ENCODE data around the gene TRAF6.
"Not testable (repeated sequence)": the region's sequence is repeated elsewhere in the genome, so short reads cannot be mapped to it uniquely, and the experiment has no call there.

Gene TRAF6, protein sequence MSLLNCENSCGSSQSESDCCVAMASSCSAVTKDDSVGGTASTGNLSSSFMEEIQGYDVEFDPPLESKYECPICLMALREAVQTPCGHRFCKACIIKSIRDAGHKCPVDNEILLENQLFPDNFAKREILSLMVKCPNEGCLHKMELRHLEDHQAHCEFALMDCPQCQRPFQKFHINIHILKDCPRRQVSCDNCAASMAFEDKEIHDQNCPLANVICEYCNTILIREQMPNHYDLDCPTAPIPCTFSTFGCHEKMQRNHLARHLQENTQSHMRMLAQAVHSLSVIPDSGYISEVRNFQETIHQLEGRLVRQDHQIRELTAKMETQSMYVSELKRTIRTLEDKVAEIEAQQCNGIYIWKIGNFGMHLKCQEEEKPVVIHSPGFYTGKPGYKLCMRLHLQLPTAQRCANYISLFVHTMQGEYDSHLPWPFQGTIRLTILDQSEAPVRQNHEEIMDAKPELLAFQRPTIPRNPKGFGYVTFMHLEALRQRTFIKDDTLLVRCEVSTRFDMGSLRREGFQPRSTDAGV

DNA sequence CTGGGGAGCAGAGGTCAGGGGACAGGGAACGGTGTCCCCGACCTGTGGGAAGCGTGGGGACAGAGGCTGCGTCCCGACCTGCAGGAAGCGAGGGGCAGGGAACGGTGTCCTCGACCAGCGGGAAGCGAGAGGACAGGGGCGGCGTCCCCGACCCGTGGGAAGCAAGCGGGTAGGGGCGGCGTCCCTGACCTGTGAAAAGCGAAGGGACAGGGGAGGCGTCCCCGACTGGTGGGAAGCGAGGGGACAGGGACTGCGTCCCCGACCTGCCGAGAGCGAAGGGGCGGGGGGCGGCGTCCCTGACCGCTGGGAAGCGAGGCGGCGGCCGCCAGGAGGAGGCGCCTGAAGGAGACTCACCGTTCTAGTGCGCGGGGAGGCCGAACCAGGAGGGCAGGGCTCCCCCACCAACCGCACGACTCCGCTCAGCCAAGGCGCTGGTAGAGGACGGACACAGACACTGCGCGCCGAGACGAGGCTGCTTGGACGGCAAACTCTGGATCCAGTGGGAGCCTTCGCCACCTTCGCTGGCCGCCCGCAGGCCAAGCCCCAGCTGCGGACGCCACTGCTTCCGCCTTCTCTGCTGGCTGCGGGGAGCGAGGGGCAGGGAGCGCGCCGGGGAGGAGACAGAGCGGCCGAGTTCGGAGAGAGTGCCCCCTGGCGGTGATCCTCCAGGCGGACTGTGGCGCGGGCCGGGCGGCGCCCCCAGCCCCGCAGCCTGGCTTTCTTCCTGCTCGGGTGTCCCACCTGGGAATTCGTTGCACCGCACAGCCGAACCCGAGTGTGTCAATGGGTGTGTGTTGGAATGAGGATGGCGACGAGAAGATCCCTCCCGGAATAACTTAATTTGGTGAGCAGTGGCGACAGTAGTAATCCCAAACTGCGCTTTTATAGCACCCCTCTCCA is at the start of gene TRAF6:
Gene TRAF6, minus strand, starts transcription at position 579 of the 900 bp plus-strand sequence. CDS start 8,757 bp downstream, outside the sequence.
- peak; percentile 95 for DNase-seq (ENCODE audit: low read depth, low spot score)

DNA sequence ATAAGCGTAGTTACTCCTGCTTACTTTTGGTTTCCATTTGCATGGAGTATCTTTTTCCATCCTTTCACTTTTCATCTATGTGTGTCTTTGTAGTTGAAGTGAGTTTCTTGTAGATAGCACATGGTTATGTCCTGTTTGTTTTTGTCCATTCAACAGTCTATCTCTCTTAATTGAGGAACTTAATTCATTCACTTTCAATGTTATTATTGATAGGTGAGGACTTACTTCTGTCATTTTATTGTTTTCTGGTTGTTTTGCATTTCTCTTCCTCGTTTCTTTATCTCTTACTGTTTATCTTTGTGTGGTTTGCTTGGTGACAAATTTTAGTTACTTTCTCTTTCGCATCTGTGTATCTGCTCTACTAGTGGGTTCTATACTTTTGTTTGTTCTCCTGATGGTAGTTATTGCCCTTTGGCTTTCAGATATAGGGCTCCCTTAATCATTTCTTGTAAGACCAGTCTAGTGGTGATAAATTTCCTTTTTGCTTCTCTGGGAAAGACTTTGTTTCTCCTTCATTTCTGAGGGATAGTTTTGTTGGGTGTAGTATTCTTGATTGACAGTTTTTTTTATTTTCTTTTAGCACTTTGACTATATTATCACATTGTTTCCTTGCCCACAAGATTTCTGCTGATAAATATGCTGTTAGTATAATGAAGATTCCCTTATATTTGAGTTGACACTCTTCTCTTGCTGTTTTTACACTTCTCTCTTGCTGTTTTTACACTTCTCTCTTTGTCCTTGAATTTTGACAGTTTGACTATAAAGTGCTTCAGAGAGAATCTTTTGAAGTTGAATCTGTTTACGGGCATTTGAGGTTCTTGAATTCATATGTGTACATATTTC is 48.7 kb upstream of the TRAF6 start:
- DNase-seq (ENCODE audit: low read depth, low spot score): no peak

DNA sequence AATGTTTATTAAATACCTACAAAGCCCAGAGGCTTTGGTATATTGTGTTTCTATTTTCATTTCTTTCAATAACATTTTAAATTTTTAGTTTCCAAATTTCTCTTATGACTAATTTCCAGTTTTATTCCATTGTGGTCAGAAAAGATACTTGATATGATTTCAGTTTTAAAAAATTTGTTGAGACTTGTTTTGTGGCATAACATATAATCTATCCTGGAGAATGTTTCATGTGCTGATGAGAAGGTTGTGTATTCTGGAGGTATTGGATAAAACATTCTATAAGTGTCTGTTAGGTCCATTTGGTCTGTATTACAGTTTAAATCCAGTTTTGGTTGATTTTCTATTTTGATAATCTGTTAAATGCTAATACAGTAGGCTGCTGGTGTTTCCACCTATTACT is 47.9 kb upstream of the TRAF6 start:
- no peak for DNase-seq (ENCODE audit: low read depth, low spot score)

DNA sequence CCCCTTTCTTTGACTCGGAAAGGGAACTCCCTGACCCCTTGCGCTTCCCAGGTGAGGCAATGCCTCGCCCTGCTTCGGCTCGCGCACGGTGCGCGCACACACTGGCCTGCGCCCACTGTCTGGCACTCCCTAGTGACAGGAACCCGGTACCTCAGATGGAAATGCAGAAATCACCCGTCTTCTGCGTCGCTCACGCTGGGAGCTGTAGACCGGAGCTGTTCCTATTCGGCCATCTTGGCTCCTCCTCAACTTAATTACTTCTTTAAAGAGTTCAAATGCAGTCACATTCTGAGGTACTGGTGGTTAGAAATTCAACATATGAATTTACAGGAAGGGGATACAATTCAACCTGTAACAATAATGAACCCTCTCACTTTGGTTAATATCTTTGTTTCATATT is 47.3 kb upstream of the TRAF6 start:
- DNase-seq (ENCODE audit: low read depth, low spot score): not testable (repeated sequence)

DNA sequence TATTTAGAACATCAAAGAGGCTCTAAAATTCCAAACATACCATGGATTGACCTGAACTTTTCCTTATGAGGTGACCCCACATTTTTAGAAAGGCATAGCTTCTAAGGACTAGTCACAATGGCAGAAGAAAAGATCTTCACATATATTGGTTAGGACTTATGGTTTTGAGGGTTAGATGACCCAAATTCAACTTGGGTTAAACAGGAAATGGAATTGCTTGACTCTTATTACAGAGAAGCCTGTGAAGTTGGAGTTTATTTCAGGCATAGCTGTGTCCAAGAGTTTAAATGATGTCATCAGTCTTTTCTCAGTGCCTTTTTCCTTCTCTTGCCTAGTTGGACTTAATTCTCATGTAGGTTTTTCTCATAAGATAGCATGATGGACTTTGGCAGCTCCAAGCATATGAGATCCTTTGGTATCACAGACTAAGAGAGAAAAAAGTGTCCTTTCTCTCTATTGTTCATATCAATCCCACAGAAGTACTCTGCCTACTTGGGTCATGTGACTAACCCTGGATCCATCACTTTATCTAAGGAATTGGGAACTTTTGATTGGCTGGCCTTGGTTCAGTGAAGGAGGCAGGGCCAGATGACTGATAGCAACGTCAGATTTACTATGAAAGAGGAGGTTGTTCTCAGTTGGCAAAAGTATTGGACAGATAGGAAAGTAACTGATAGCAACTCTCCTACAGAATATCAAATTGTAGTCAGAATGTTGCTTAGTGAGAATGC is 40.5 kb upstream of the TRAF6 start:
- DNase-seq (ENCODE audit: low read depth, low spot score): no peak

DNA sequence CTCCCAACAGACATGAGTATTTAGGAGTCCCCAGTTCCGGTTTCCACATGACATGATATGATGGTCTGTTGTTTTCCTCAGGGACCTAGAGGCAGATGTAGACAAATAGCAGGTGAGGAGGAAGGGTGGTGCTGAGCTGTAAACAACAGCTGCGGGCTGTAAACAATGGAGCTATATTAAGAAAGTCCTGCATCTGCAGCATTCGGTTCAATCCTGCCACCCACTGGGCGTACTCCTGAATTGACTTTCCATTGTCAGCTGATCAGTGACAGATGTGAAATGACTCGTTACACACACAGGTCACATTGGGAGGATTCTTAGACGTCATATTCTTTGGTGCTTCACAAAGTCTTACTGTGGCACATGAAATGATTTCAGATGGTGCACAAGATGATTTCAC is 30.9 kb upstream of the TRAF6 start:
- peak; percentile 46 for DNase-seq (ENCODE audit: low read depth, low spot score)

DNA sequence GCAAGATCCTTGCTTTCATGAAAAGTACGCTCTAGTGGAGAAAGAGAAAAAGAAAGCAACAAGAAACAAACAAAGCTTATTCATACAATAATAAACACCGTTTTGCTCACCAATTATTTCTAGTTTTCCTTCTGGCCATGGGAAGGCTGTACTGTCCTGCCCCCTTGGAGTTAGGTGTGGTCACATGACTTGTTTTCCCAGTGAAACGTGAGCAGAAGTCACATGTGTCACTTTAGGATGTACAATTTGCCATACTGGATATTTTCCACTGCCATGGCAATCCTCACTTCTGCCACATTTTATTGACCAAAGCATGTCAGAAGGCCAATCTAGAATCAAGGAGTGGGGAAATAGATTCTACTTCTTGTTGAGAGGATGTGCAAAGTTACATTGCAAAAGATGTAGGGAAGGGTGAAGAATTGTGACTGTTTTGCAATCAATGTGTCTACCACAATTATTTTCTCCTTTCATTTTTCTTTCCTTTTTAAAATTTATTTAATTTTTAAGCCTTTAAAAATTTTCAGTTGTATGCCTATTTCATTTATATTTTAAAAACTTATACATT is 24.3 kb upstream of the TRAF6 start:
- no peak for DNase-seq (ENCODE audit: low read depth, low spot score)

DNA sequence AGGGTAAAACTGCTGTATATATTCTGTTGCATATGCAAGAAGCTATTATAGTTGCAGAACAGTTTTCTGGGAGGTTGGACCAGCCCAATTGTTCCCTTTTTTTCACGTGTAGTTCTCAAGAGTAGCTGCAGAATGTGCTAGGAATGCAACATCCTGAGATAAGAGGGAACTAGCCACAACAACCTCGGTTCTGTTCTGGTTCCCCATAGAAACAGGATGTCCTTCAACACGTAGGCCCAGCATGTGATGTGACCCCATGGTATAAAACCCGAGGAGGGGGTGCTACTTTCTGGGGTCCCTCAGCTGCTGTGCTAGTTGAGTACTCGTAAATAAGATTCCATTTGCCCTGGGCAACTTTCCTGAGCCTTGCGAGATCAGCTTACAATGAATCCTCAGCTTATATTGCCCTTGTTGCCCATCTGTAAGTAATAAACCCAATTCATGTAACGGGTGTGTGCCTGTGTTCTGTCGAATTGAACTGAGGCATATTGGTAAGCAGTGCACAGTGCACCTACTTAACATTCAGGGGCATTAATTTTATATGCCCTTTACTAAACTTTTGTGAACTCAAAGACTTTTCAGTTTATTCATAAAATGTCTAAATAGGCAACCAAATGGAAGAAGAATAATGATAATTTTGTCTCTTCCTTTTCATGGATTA is 23.0 kb upstream of the TRAF6 start:
- DNase-seq (ENCODE audit: low read depth, low spot score): peak; percentile 12

DNA sequence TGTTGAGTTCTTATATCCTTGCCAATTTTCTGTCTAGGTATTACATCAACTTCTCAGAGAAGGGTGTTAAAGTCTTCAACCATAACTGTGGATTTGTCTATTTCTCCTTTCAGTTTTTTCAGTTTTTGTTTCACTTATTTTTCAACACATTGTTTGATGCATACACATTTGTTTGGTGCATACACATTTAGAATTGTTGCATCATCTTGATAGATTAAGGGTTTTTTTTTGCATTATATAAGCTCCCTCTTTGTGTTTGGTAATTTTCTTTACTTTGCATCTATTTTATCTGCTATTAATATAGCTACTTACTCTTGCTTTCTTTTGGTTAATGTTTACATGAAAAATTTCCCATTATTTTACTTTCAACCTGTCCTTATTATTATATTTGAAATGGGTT is 20.8 kb upstream of the TRAF6 start:
- DNase-seq (ENCODE audit: low read depth, low spot score): no peak

DNA sequence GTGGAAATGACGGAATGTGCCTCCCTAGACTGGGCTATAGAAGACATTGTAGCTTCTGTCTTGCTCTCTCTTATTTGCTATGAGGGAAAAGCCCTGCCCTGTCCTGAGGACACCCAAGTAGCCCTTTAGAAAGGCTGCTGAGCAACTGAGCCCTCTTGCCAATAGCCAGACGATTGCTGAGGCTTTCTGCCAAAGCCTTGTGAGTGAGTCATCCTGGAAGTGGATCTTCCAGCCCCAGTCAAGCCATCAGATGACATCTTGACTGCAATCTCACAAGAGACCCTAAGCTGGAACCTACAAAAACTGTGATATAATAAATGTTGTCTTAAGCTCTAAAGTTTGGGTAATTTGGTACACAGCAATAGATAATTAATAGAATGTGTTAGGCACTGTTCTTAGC is 3.9 kb upstream of the TRAF6 start:
- no peak for DNase-seq (ENCODE audit: low read depth, low spot score)

DNA sequence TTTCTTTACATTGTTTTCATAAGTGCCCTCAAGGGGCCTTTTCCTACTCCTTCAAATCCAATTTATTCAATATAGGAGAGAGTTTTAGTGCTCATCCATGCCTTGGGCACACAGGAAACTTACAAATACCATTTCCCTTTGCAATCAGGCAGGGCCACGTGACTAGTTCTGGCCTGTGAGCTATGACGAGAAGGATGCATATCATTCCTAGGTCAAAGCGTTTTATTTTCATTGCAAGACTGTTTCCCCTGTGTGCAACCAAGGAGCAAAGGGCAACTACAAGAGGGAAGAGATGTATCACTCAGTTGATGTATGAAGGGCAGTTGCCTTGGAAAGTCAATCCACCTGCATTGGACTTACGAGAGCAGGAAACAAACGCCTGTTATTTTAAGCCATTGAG is 1.9 kb upstream of the TRAF6 start:
- no peak for DNase-seq (ENCODE audit: low read depth, low spot score)

DNA sequence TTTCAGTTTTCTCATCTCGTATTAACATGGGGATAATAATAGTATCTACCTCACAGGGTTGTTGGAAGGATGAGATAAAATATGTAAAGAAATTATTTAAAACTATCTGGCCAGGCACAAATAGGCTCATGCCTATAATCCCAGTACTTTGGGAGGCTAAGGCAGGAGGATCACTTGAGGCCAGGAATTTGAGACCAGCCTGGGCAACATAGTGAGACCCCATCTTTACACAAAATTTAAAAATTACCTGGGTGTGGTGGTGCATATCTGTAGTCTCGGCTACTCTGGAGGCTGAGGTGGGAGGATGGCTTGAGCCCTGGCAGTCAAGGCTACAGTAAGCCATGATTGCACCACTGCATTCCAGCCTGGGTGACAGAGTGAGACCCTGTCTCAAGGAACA is 990 bp upstream of the TRAF6 start:
- DNase-seq (ENCODE audit: low read depth, low spot score): not testable (repeated sequence)

DNA sequence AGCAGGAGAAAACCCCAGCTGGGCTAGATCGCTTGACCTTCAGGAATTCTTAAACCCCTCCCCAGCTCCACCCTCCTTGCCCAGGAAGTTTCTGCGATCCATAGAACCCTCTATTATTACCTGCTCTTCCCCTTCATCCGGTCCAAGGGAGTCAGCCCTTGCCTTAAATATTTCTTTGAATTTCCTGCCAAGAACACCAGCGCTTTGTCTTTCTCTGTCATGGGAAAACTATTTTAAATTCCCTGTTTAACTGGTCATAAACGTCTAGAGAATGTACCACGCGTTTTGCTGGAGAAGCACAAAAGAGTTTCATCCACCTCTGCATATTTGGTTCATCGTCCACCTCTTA is 496 bp upstream of the TRAF6 start:
- peak; percentile 60 for DNase-seq (ENCODE audit: low read depth, low spot score)

DNA sequence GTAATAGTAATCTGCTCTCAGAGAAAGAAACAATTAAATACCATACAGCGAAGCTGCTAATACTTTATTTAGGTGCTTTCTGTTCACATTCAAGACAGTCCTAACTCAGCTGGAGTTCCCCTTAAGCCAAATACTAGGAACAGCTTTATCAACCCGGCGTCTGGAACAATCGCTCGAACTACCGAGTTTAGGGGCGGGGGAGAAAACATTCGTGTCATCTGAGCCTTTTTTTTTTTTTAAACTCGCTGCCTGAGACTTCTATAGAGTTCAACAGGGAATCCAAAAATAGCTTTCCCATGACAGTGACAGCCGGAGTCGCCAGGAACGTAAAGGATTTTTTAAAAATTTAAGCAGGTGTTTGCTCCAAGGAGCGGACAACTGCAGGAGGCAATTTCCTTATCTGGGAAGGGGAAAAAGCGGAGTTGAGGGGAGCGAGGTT is 852 bp downstream of the TRAF6 start:
- peak; percentile 58 for DNase-seq (ENCODE audit: low read depth, low spot score)

DNA sequence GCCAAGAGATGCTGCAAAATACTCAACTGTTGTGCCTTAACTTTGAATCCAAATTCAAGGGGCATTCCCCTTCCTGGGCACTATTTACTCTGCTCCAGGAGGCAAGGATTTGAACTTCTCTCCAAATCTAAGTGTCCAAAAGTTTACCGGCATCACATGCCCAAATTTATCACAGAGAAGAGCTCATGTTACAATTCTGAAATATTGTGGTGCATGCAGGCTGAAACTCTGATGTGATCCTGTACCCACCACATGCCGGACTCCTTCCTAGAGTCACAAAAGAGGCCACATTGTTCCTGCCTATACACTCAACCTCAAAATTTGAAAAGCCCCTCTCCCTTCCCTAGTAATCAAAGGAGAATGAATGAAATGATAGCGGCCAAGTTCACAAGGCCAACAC is 1.3 kb downstream of the TRAF6 start:
- peak; percentile 28 for DNase-seq (ENCODE audit: low read depth, low spot score)

DNA sequence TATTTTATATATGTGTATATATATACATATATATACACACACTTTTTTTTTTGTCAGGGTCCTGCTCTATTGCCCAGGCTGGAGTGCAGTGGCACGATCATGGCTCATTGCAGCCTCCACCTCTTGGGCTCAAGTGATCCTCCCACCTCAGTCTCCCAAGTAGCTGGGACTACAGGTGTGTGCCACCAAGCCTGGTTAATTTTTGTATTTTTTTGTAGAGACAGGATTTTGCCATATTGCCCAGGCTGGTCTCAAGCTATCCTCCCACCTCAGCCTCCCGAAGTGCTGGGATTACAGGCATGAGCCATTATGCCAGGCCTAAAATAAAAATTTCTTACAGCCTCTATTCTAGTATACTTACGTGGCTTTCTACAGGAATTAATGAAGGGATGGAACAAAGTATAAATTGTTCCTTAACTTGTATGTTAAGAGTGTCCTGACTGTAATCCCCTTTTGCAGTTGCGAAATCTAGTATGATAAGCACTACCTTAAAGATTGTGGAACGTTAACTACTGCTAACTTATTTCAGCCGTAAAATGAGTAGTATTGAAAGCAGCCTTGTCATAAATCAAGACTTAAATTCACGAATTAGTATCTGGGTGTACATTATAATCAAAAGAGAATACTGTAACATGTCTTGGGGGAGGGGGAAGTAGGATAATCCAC is 2.1 kb downstream of the TRAF6 start:
- DNase-seq (ENCODE audit: low read depth, low spot score): peak; percentile 5

DNA sequence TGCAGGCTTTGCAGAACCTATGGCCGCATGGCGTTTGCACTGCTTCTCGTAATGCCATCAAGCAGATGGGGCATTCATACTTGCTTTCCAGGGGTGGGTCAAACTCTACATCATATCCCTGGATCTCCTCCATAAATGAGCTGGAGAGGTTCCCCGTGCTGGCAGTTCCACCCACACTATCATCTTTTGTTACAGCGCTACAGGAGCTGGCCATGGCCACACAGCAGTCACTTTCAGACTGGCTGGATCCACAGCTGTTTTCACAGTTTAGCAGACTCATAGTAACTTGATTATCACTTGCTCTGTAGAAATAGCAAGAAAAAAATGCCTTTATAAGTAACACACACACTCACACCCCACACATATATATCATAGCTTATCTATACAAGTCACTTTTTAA is 8.8 kb downstream of the TRAF6 start:
- peak; percentile 24 for DNase-seq (ENCODE audit: low read depth, low spot score)

DNA sequence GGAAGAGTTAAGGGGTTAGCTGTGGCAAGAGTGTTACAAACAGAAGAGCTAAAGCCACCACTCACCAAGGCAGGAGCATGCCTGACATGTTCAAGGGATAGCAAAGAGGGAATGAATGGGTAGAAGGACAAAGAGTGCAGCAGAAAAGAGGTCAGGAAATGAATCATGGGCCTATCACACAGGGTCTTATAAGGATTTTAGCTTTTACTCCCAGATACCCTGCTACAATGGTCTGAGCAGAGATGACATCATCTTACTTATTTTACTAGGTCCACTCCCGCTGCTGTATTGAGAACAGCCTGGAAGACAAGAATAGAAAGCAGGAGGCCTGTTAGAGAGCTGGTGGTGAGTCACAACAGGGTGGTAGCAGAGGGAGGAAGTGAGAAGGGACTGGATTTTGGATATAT is 9.8 kb downstream of the TRAF6 start:
- peak; percentile 89 for DNase-seq (ENCODE audit: low read depth, low spot score)

DNA sequence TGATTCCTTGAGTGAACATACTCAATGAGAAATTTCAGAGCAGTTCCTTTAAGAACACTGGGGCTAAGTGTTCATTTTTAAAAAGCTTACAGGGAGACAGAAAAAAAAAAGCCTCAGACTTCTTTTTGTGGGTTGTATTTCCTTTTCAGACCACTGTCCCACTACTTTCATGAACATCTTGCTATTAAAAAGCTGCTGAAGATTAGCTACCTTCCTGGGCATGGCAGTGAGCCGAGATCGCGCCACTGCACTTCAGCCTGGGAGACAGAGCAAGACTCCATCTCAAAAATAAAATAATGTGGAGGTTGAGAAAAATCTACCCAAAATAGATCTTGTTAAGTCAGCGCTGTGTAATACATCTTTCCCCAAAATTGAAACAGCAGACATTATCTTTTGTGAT is 10.8 kb downstream of the TRAF6 start:
- no peak for DNase-seq (ENCODE audit: low read depth, low spot score)
